Measurements from ENCODE around the gene TBXAS1. TPM values are rescaled to one million over a fixed set of nuclear protein-coding genes. Genes with fewer than 3 reads are reported as not detected.

Gene TBXAS1
- total and polyA plus RNA-seq, 2 of the 8 experiments (the other 6 are each of a cell fraction or from before 2014, with no cell fraction given) = 0.86 to 2.1 TPM

DNA sequence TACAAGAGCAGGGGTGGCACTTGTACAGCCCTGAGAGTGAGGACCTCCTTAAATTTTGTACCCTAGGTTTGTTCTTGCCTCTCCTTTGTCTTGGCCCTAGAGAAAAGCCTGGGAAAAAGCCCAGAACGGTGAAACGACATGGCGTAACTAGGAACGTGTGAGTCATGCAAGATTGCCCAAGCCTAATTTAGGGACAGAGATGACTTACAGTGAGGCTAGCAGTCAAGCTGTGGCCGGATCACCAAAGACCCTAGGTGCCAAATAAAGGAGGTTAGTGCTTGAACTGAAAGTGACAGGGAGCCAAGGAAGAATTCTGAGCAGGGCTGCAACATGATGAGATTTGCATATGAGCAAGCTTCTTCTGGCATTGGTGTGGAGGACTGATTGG is 25.1 kb downstream of the TBXAS1 start:
- TF ChIP-seq TBP (IDR thresholded peaks at IDR 0.05; ENCODE audit: low read depth, low read length) (no peak), CBX8 (IDR thresholded peaks at IDR 0.05; ENCODE audit: borderline replicate concordance, low read depth, low read length) (no peak), TCF12 (IDR thresholded peaks at IDR 0.05; ENCODE audit: low read depth, low read length) (no peak), TAF7 (optimal IDR thresholded peaks at IDR 0.05; ENCODE audit: borderline replicate concordance, low read depth, low read length) (no peak)
- TF ChIP-seq, protein P1, sequence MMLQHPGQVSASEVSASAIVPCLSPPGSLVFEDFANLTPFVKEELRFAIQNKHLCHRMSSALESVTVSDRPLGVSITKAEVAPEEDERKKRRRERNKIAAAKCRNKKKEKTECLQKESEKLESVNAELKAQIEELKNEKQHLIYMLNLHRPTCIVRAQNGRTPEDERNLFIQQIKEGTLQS (IDR thresholded peaks at IDR 0.05; ENCODE audit: insufficient read depth, low read depth, low read length) = no peak
- Histone ChIP-seq H4K20me1 (replicated peaks in 1 of 2; ENCODE audit: control insufficient read depth in 1 of 2, insufficient read depth in 2 of 2, low read length in 2 of 2) (no peaks in the 10 kb centered on the region), H3K9ac (replicated peaks in 1 of 4; ENCODE audit: extremely low read depth in 1 of 4, low read depth in 3 of 4, low read length in 3 of 4) (no peak overlapping the region), H3K4me2 (ENCODE audit: insufficient read depth in 1 of 2, low read depth in 2 of 2, low read length in 2 of 2) (no peak overlapping the region), H4K5ac (ENCODE audit: insufficient read length, low read depth, low read length) (no peak overlapping the region), H3K9me3 (ENCODE audit: insufficient read depth in 2 of 2, low read depth in 1 of 2, low read length in 1 of 2) (no peaks in the 10 kb centered on the region), H2AK5ac (ENCODE audit: low read depth, low read length) (no peak overlapping the region), H3K27me3 (replicated peaks in 1 of 4; ENCODE audit: control insufficient read depth in 3 of 4, extremely low read depth in 1 of 4, insufficient read depth in 3 of 4, low read length in 3 of 4) (no peaks in the 10 kb centered on the region), H3K18ac (ENCODE audit: extremely low read depth, low read length) (no peak overlapping the region), H3K56ac (replicated peaks; ENCODE audit: insufficient read length, low read depth, low read length) (no peak overlapping the region), H2BK20ac (ENCODE audit: low read length) (no peak overlapping the region), H2BK120ac (replicated peaks; ENCODE audit: low read depth, low read length) (no peak overlapping the region), H3K23me2 (ENCODE audit: low read depth, low read length) (no peaks in the 10 kb centered on the region), H2AFZ (ENCODE audit: low read length) (no peak overlapping the region), H3K4me1 (replicated peaks in 1 of 4; ENCODE audit: control insufficient read depth in 3 of 4, insufficient read depth in 4 of 4, low read length in 3 of 4) (no peaks in the 10 kb centered on the region; a peak in 1 of 7 replicates), H2BK15ac (ENCODE audit: low read length) (no peak overlapping the region), H3K4ac (replicated peaks; ENCODE audit: insufficient read length, low read depth, low read length) (no peak overlapping the region), H3K36me3 (ENCODE audit: control insufficient read depth in 2 of 4, insufficient read depth in 4 of 4, low read length in 3 of 4) (no peaks in the 10 kb centered on the region), H3K79me1 (ENCODE audit: low read depth, low read length) (no peaks in the 10 kb centered on the region), H3K14ac (ENCODE audit: insufficient read length) (no peak overlapping the region), H3K79me2 (ENCODE audit: control insufficient read depth in 1 of 2, insufficient read depth in 2 of 2, low read length in 2 of 2) (no peaks in the 10 kb centered on the region), H3K4me3 (ENCODE audit: extremely low read depth in 1 of 4, insufficient read depth in 2 of 4, low read depth in 3 of 4, low read length in 4 of 4) (no peak overlapping the region), H4K91ac (replicated peaks; ENCODE audit: insufficient read length, low read length) (no peak overlapping the region), H3K23ac (ENCODE audit: insufficient read length) (no peak overlapping the region), H3K27ac (ENCODE audit: low read depth, low read length) (no peak overlapping the region), H2BK12ac (ENCODE audit: low read depth, low read length) (no peak overlapping the region), H2BK5ac (ENCODE audit: low read depth, low read length) (no peak overlapping the region), H4K8ac (ENCODE audit: extremely low read depth, insufficient read depth, low read length) (no peak overlapping the region)
- FAIRE-seq (no peak), DNase-seq (ENCODE audit: low read depth in 1 of 2, low spot score in 2 of 2) (peak in 1 of 2 experiments; percentile 11)
- 91% methylated on average over 5 of the region's 5 CpGs; no CpG with 5 or more reads in 1 of the 2 experiments for WGBS, 2 experiments (ENCODE audit: extremely low coverage in 1 of 2, insufficient coverage in 1 of 2, insufficient read length in 1 of 2, insufficient replicate concordance in 2 of 2, low coverage in 1 of 2, low lambda C conversion rate in 2 of 2, missing lambda C conversion rate in 1 of 2)
- ChIA-PET POLR2A (ENCODE audit: partially characterized antibody) (no interaction called here), CTCF (ENCODE audit: partially characterized antibody) (interaction anchor here (0.9 to 1.5 kb wide), 2 partner anchors 10 to 420 kb away, joined by 3 read pairs; no protein-coding TSS in a partner anchor)

Data from H1 (cell line).